Stimulated activated CD4-positive, alpha-beta T cell treated with anti-CD3 and anti-CD28 coated beads, Interleukin-2, amount 100 ng/mL, for 24 hours (primary cell): ENCODE data around the gene QPRT.
"Not testable (repeated sequence)": the region's sequence is repeated elsewhere in the genome, so short reads cannot be mapped to it uniquely, and the experiment has no call there.

Experiments used
- DNase-seq, 2 donors: peaks; one replicate each; pipeline ENCODE4 v3.0.0-alpha.2; 2020

Gene QPRT

DNA sequence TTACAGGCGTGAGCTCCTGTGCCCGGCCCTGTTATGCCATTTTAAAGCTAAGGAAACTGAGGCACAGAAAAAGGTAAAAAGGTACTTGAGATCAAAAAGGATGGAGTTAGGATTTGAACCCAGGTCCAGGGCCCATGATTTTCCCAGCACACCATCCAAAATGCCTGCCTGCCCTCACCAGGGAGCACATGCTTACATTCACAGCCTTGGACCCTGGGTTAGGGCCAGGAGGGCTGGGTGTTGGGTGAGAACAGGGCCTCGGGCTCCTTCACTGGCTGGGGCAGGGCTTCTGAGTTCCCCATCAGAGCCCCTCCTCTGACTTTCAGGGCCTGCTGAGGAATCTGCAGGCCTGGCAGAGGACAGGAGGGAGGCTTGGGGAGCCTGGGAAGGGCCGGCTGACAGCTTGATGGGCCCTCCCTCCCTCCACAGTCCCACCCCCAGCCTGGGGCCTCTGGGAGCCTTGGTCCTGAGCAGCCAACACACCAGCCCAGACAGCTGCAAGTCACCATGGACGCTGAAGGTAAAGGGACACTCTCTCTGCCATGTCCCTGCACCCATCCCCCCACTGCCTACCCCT lies at the start of gene QPRT:
Gene QPRT, plus strand, starts transcription at position 490 of the 577 bp plus-strand sequence. Its CDS starts 18 bp downstream, at position 508.
- DNase-seq = no peak

DNA sequence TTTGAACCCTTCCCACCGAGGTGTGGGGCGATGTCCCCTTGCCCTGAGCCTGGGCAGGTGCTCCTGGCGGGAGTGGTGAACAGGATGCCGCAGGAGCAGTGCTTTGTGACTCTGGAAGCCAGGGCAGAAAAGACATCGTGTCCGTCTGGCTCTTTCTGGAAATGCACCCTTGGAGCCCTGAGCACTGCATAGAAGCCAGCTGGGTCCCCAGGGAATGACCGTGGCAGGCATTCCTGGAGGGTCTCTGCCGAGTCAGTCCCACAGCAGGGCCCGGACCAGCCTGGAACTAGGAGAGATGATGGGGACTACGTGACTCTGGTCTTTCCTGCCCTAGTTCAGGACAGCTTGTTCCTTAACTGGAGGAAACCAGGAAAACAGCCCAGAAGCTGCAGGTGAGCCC lies 49.7 kb upstream of the QPRT start:
- not testable (repeated sequence) for DNase-seq

DNA sequence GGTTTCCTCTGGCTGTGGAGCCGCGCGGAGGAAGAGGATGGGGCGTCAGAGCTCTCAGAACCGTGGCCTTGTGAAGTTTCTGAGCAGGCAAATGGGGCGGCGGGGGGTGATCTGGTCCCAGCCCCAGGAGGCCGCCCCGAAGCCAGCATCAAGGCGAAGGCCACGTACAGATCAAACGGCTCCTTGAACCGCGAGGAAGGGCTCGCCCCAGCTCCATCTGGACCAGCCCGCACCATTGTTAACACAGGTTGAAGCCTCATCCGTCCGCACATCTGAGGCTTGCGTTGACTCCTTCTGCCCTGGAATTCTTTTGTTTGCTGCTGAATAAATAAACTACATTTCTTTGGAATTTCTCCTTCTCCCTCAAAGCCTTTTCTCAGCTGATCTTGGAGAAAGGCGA lies 47.3 kb upstream of the QPRT start:
- DNase-seq = not testable (repeated sequence)

DNA sequence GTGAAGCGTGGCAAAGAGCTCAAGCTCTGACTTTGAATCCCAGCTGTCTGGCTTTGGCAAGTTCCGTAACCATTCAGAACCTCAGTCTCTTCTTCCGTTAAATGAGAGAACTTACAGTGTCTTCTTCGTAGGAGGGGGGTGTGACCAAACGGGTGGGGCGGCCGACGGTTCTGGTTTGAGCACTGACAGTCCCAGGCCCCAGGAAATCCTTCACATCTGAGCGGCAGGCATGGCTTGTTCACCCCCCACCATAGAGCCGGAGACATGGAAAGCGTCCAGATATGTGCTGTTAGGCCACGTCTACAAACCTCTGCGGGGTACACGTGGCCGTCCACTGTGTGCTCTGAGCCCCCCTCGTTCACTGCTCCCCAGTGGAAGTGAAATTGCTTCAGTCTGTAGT lies 43.1 kb upstream of the QPRT start:
- not testable (repeated sequence) for DNase-seq

DNA sequence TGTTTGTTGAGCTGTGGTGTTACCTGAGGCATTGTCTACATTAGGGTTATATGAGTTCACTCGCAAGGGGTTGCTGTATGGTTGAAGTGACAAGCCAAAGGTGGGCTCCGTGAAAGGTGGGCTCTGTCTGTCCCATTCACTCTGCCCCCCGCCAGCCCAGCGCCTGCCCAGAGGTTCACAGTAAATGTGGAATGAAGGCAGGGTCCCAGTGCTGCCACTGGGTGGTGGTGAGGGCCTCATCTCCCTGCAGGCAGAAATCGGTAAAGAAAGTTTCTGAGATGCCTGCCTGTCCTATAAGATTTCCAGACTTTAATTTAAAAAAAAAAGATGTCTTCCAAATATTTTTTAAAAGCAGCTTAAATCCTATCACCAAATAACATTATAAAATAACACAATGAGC lies 42.6 kb upstream of the QPRT start:
- DNase-seq = not testable (repeated sequence)

- DNase-seq = not testable (repeated sequence)
Measured at GRCh38 chr16:29638751-29639150, 40.2 kb upstream of the QPRT start.

GRCh38 chr16:29641561-29641960 lies 37.4 kb upstream of the QPRT start:
- no peak for DNase-seq

GRCh38 chr16:29643596-29643995 lies 35.4 kb upstream of the QPRT start:
- DNase-seq = no peak

- DNase-seq = no peak
Measured at GRCh38 chr16:29644338-29644857, 34.6 kb upstream of the QPRT start.

GRCh38 chr16:29644973-29645693 lies 33.8 kb upstream of the QPRT start:
- no peak for DNase-seq

DNA sequence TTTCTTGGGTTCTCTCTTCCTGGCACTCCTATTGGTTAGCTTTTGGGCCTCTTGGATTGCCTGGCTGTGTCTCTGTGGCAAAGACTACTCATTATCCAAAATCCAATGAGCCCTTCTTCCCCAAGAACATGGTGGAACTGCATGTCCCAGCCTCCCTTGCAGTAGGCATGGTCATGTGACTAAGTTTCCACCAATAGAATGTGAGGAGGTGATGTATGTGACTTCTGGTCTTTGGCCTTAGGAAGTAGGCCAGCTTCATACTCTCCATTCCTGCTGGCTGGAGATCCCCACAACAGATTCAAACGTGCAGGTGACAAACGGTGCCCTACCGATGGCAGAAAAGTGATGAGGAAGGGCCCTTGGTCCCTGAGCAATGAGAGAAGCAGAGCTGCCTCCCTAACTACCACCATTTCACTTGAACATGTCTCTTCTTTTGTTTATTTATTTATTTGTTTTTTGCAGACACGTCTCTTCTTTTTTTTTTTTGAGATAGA lies 33.2 kb upstream of the QPRT start:
- no peak for DNase-seq

GRCh38 chr16:29646947-29647346 lies 32.0 kb upstream of the QPRT start:
- DNase-seq = no peak

- no peak for DNase-seq
Measured at GRCh38 chr16:29649588-29650494, 29.1 kb upstream of the QPRT start.

- DNase-seq = no peak
Measured at GRCh38 chr16:29650771-29651170, 28.2 kb upstream of the QPRT start.

DNA sequence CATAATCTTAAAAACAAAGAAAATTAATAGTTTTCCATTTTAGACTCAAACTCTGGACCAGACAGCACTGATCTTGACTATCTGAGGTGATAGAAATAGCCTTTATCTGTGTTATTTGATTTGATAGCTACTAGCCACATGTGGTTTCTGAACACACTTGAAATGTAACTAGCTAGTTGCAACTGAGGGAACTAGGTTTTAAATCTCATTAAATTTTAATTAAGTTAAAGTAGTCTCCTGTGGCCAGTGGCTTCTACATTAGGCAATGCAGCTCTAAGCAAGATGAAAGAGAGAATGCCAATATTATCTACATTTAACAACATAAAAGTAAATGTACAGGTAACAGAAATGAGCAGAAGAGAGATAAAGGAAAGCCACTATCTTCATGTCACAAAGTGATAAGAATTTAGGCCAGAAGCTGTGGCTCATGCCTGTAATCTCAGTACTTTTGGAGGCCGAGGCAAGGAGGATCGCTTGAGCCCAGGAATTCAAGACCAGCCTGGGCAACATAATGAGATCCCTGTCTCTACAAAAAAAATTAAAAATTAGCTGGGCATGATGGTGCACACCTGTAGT lies 27.1 kb upstream of the QPRT start:
- DNase-seq = no peak

DNA sequence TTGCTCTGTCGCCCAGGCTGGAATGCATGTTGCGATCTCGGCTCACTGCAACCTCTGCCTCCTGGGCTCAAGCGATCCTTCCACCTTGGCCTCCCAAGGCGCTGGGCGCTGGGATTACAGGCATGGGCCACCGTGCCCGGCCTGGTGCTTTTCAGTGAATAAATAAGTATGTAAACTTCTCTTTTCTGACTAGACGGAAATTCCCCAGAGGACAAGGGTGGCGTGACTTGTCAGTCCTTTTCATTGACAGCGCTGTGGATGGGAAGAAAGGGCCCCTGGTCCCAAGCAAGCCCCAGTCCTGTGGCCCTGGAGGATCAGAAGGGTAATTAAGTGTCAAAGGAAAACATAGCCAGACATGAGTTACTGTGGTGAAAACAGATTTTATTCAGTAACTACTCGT lies 25.5 kb upstream of the QPRT start:
- DNase-seq = no peak

DNA sequence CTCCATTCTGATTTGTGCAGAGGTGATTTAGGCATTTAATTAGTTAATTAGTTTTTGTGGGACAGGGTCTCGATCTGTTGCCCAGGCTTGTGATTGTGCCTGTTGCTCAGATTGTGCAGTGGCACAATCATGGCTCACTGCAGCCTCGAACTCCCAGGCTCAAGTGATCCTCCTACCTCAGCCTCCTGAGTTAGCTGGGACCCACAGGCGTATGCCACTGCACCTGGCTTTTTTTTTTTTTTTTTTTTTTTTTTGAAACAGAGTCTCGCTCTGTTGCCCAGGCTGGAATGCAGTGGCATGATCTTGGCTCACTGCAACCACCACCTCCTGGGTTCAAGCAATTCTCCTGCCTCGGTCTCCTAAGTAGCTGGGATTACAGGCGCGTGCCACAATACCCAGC lies 25.1 kb upstream of the QPRT start:
- not testable (repeated sequence) for DNase-seq

DNA sequence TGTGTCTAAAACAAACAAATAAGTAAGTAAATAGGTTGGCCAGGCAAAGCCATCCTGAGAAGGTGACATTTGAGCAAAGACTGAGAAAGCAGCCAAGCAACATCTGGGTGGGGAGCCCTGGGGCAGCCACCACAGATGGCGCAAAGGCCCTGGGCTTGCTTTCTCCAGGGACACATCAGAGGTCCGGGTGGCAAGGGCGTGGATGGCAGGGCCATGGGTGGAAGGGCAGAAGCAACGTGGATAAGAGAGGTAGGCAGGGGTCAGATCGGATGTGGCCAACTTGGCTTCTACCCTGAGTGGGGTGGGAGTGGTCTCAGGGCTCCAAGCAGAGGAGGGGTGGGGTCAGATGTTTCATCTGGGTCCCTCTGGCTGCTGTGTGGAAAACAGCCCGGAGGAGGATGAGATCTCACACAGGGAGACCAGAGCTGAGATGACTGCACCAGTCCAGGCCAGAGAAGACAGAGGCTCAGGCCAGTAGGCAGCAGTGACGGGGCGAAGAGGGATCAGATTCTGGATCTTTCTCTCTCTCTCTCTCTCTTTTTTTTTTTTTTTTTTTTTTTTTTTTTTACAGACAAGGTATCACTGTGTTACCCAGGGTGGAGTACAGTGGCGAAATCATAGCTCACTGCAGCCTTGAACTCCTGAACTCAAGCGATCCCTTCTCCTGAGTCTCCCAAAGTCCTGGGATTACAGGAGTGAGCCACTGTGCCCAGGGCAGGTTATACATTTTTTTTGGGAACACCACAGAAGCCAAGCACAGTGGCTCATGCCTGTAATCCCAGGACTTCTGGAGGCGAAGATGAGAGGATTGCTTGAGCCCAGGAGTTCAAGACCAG lies 22.1 kb upstream of the QPRT start:
- no peak for DNase-seq

DNA sequence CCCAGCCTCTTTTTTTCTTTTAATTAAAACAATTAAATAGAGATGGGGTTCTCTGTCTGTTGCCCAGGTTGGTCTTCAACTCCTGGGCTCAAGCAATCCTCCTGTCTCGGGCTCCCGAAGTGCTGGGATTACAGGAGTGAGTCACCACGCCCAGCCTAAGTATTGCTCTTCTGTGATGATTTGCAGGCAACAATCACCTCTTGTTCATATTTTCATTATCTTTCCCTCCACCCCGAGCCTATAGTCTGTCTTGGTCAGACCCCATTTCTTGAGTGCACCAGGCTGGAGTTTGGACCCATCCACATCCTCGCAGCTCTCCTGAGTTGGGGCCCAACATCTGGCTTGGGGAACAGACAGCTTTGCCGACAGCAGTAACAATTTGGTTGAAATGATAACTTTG lies 20.3 kb upstream of the QPRT start:
- no peak for DNase-seq

DNA sequence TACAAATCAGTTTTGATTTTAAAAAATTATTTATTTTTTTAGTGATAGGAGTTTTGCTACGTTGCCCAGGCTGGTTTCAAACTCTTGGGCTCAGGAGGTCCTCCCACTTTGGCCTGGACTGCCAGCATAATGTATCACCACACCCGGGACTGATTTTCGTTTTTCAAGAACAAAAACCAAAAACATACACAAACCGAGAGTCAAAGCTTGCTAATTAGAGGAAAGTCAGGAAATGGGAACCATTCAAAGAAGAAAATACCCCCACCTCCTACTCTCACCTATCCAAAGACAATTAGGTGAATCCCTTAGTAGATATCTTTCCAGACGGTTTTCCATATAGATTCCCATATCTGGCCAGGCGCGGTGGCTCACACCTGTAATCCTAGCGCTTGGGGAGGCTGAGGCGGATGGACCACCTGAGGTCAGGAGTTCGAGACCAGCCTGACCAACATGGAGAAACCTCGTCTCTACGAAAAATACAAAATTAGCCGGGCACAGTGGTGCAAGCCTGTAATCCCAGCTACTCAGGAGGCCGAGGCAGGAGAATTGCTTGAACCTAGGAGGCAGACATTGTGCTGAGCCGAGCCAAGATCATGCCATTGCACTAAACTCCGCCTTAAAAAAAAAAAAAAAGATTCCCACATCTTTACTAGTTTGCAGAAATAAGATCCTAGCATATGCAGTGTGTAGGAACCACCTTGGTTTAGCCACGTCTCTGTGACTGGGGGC lies 16.8 kb upstream of the QPRT start:
- DNase-seq = peak in 1 of 2 donors; percentile 20

DNA sequence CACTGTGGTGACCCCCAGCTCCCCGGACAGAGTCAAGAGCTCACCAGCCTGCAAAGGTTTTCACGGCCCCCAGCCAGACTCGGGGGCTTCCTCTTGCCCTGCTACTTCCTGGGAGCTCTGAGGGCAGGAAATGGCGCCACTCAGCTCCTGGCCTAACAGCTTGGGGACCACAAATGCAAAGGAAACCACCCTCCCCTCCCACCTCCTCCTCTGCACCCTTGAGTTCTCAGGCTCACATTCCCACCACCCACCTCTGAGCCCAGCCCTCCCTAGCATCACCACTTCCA lies 16.3 kb upstream of the QPRT start:
- peak; percentile 40 to 43 for DNase-seq
